DOHH2 (cell line): ENCODE results near the gene GRHPR.

Experiments
- EZH2phosphoT487 ChIP-seq: fragments of 200-600 bp; sonication (generic); IDR thresholded peaks from 2 replicates; pipeline ENCODE4 v1.6.1; 2017; ENCODE audit warnings: borderline replicate concordance, mild to moderate bottlenecking, antibody characterized with exemption, low read length, moderate library complexity, mixed read lengths
- TF ChIP-seq, protein P1 (sequence below): fragments of 200-600 bp; sonication (generic); IDR thresholded peaks from one replicate; pipeline ENCODE4 v1.5.1; 2014; ENCODE audit warnings: antibody characterized with exemption, mild to moderate bottlenecking, low read depth, low read length; ENCODE audit not compliant: poor library complexity, severe bottlenecking

DNA sequence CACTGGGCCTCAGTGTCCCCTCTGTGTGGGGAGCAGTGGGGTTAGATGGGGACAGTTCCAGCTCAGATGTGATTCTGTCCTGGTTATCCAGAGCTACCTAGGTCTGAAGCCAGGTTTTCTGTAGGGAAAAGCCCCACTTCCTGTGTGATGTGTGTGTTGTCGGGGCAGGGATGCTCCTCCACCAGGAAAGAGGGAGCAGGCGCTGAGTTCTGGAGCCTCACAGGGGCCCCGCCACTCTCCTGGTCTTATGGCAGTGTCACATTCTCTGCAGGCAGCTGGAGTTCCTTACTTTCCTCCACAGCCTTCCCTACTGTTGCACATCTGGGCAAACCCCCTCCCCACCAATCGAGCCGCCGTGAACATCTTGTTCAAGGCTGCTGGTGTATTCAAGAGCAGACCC is 39.1 kb upstream of the GRHPR start:
- TF ChIP-seq, protein P1, sequence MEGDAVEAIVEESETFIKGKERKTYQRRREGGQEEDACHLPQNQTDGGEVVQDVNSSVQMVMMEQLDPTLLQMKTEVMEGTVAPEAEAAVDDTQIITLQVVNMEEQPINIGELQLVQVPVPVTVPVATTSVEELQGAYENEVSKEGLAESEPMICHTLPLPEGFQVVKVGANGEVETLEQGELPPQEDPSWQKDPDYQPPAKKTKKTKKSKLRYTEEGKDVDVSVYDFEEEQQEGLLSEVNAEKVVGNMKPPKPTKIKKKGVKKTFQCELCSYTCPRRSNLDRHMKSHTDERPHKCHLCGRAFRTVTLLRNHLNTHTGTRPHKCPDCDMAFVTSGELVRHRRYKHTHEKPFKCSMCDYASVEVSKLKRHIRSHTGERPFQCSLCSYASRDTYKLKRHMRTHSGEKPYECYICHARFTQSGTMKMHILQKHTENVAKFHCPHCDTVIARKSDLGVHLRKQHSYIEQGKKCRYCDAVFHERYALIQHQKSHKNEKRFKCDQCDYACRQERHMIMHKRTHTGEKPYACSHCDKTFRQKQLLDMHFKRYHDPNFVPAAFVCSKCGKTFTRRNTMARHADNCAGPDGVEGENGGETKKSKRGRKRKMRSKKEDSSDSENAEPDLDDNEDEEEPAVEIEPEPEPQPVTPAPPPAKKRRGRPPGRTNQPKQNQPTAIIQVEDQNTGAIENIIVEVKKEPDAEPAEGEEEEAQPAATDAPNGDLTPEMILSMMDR, result no peak
- TF ChIP-seq EZH2phosphoT487, result no peak
